ENCODE data around the gene SPRYD3.
A peak's percentile ranks its signal among the peaks of the same experiment; 100 is the strongest.
"Not testable (repeated sequence)": the region's sequence is repeated elsewhere in the genome, so short reads cannot be mapped to it uniquely, and the experiment has no call there.

Gene SPRYD3

GRCh38 chr12:53044896-53045695 lies 34.1 kb downstream of the SPRYD3 start:
- H3K27me3 Mint-ChIP-seq, result no peaks in the 10 kb centered on the region
- H3K4me3 Mint-ChIP-seq, result no peak overlapping the region
- no peak overlapping the region for H3K27ac Mint-ChIP-seq
- H3K4me1 Mint-ChIP-seq, result peaks cover 16% of the 10 kb centered on the region
- no peaks in the 10 kb centered on the region for H3K9me3 Mint-ChIP-seq
- peaks cover 11% of the 10 kb centered on the region for H3K36me3 Mint-ChIP-seq
- ATAC-seq, result no peak

GRCh38 chr12:53044052-53044581 lies 35.1 kb downstream of the SPRYD3 start:
- H3K9me3 Mint-ChIP-seq, result no peaks in the 10 kb centered on the region
- no peak for ATAC-seq
- H3K36me3 Mint-ChIP-seq, result peaks cover 13% of the 10 kb centered on the region
- no peaks in the 10 kb centered on the region for H3K27me3 Mint-ChIP-seq
- no peak overlapping the region for H3K4me3 Mint-ChIP-seq
- H3K27ac Mint-ChIP-seq, result no peak overlapping the region
- peaks cover 16% of the 10 kb centered on the region for H3K4me1 Mint-ChIP-seq

- H3K27ac Mint-ChIP-seq, result no peak overlapping the region
- no peaks in the 10 kb centered on the region for H3K9me3 Mint-ChIP-seq
These were observed 36.4 kb downstream of the SPRYD3 start for GRCh38 chr12:53042607-53043454.

GRCh38 chr12:53039851-53040250 lies 39.3 kb downstream of the SPRYD3 start:
- H3K27me3 Mint-ChIP-seq, result no peaks in the 10 kb centered on the region
- no peak overlapping the region for H3K27ac Mint-ChIP-seq
- no peak overlapping the region for H3K4me3 Mint-ChIP-seq
- no peak for ATAC-seq
- peaks cover 48% of the 10 kb centered on the region for H3K36me3 Mint-ChIP-seq
- no peaks in the 10 kb centered on the region for H3K9me3 Mint-ChIP-seq
- H3K4me1 Mint-ChIP-seq, result peaks cover 8% of the 10 kb centered on the region

More at GRCh38 chr12:53042607-53043454, 36.4 kb downstream of the SPRYD3 start:
- no peak for ATAC-seq
- Mint-ChIP-seq H3K4me3 (no peak overlapping the region), H3K27me3 (no peaks in the 10 kb centered on the region), H3K36me3 (peaks cover 26% of the 10 kb centered on the region), H3K4me1 (peaks cover 24% of the 10 kb centered on the region)

- Mint-ChIP-seq H3K4me3 (no peak overlapping the region), H3K36me3 (peaks cover 61% of the 10 kb centered on the region), H3K27me3 (no peaks in the 10 kb centered on the region), H3K27ac (no peak overlapping the region), H3K4me1 (peaks cover 8% of the 10 kb centered on the region), H3K9me3 (no peaks in the 10 kb centered on the region)
- ATAC-seq, result no peak
These were observed 42.4 kb downstream of the SPRYD3 start for GRCh38 chr12:53036802-53037201.

- Mint-ChIP-seq H3K9me3 (no peaks in the 10 kb centered on the region), H3K4me3 (no peak overlapping the region), H3K27me3 (no peaks in the 10 kb centered on the region), H3K36me3 (peaks cover 70% of the 10 kb centered on the region), H3K27ac (no peak overlapping the region), H3K4me1 (peaks cover 8% of the 10 kb centered on the region)
- no peak for ATAC-seq
These were observed 44.7 kb downstream of the SPRYD3 start for GRCh38 chr12:53034459-53034858.

GRCh38 chr12:53033832-53034231 lies 45.4 kb downstream of the SPRYD3 start:
- H3K4me3 Mint-ChIP-seq, H3K4me1 Mint-ChIP-seq, H3K27ac Mint-ChIP-seq, H3K9me3 Mint-ChIP-seq, H3K27me3 Mint-ChIP-seq, ATAC-seq: not testable (repeated sequence)
- H3K36me3 Mint-ChIP-seq, result peaks cover 65% of the 10 kb centered on the region

- no peak for ATAC-seq
These were observed 47.6 kb downstream of the SPRYD3 start for GRCh38 chr12:53031616-53032015.

GRCh38 chr12:53027014-53027413 lies 52.2 kb downstream of the SPRYD3 start:
- not testable (repeated sequence) for H3K27me3 Mint-ChIP-seq, H3K4me3 Mint-ChIP-seq, H3K9me3 Mint-ChIP-seq, H3K4me1 Mint-ChIP-seq, ATAC-seq, H3K27ac Mint-ChIP-seq
- peaks cover 59% of the 10 kb centered on the region for H3K36me3 Mint-ChIP-seq

More at GRCh38 chr12:53031616-53032015, 47.6 kb downstream of the SPRYD3 start:
- no peak overlapping the region for H3K27ac Mint-ChIP-seq
- H3K9me3 Mint-ChIP-seq, result no peaks in the 10 kb centered on the region
- H3K4me1 Mint-ChIP-seq, result no peaks in the 10 kb centered on the region
- no peak overlapping the region for H3K4me3 Mint-ChIP-seq
- peaks cover 63% of the 10 kb centered on the region for H3K36me3 Mint-ChIP-seq
- no peaks in the 10 kb centered on the region for H3K27me3 Mint-ChIP-seq

GRCh38 chr12:53025250-53025649 lies 53.9 kb downstream of the SPRYD3 start:
- Mint-ChIP-seq H3K36me3 (peaks cover 53% of the 10 kb centered on the region), H3K4me1 (peaks cover 6% of the 10 kb centered on the region), H3K27me3 (no peaks in the 10 kb centered on the region), H3K27ac (peak overlapping the region; percentile 40), H3K9me3 (no peaks in the 10 kb centered on the region), H3K4me3 (no peak overlapping the region)
- no peak for ATAC-seq

- H3K27ac Mint-ChIP-seq, result no peak overlapping the region
- no peaks in the 10 kb centered on the region for H3K9me3 Mint-ChIP-seq
- no peak for ATAC-seq
- no peak overlapping the region for H3K4me3 Mint-ChIP-seq
- H3K4me1 Mint-ChIP-seq, result peaks cover 36% of the 10 kb centered on the region
- H3K27me3 Mint-ChIP-seq, result no peaks in the 10 kb centered on the region
- H3K36me3 Mint-ChIP-seq, result peaks cover 37% of the 10 kb centered on the region
These were observed 64.5 kb downstream of the SPRYD3 start for GRCh38 chr12:53014709-53015108.

All from stimulated activated memory B cell treated with anti-CD40 and anti-IgM and Interleukin-4, amounts not matched to agents 10 μg/mL and 1 μg/mL and 100 μg/mL, for 72 hours (primary cell).